Vagina (tissue), 2 donors: ENCODE data around the gene ACOX3.

ENCODE experiments used
- CTCF ChIP-seq, 3 experiments: fragments of 450-650 bp in 2 of 3; fragments of 200-600 bp in 1 of 3; sonication (generic) in 1 of 3; IDR thresholded peaks; one replicate each; pipeline ENCODE4 v1.5.1; 2017 to 2019; ENCODE audit warnings: antibody characterized with exemption in 3 of 3, mild to moderate bottlenecking in 2 of 3, moderate library complexity in 2 of 3
- POLR2A ChIP-seq, 2 donors: fragments of 450-650 bp; IDR thresholded peaks; one replicate each; pipeline ENCODE4 v1.6.1; 2017; ENCODE audit warnings: antibody characterized with exemption in 2 of 2, mild to moderate bottlenecking in 2 of 2, moderate library complexity in 2 of 2
- POLR2AphosphoS5 ChIP-seq, 2 donors: sonication (generic); formaldehyde crosslinking; IDR thresholded peaks; one replicate each; pipeline ENCODE4 v1.9.0; 2017; ENCODE audit warnings: antibody characterized with exemption in 2 of 2, mild to moderate bottlenecking in 2 of 2, low read depth in 1 of 2; ENCODE audit not compliant: insufficient read depth in 1 of 2

GRCh38 chr4:8371596-8371995 lies 68.9 kb downstream of the ACOX3 start:
- TF ChIP-seq POLR2A (IDR thresholded peaks at IDR 0.05) (no peak), CTCF (IDR thresholded peaks at IDR 0.05) (no peak), POLR2AphosphoS5 (IDR thresholded peaks at IDR 0.05; ENCODE audit: insufficient read depth in 1 of 2, low read depth in 1 of 2) (no peak)
